GM21528 (cell line): ENCODE results near the gene BRPF1.

Experiments
- ATAC-seq: cut with Tn5 transposase; IDR thresholded peaks from one replicate; pipeline ENCODE4 v1.9.1; 2021; ENCODE audit warnings: mild to moderate bottlenecking, moderate library complexity; ENCODE audit not compliant: unreplicated experiment, low FRiP score

BRPF1 gene

GRCh38 chr3:9703240-9703639, 28.3 kb upstream of the BRPF1 start:
- ATAC-seq = no peak

- ATAC-seq = no peak
These were observed 27.7 kb upstream of the BRPF1 start, which contains the start of gene CPNE9 for GRCh38 chr3:9703736-9704346. Gene CPNE9 (plus strand): TSS chr3:9703833. CDS start chr3:9703997, 164 bp downstream.

- no peak for ATAC-seq
These were observed 26.9 kb upstream of the BRPF1 start for GRCh38 chr3:9704347-9705322.

GRCh38 chr3:9710174-9710739, 21.3 kb upstream of the BRPF1 start:
- ATAC-seq = no peak

GRCh38 chr3:9712415-9712814, 19.1 kb upstream of the BRPF1 start:
- no peak for ATAC-seq

GRCh38 chr3:9713142-9713541, 18.4 kb upstream of the BRPF1 start:
- ATAC-seq = no peak

GRCh38 chr3:9715136-9715535, 16.4 kb upstream of the BRPF1 start:
- no peak for ATAC-seq

- ATAC-seq = no peak
These were observed 15.6 kb upstream of the BRPF1 start for GRCh38 chr3:9715764-9716437.

GRCh38 chr3:9716801-9717555, 14.6 kb upstream of the BRPF1 start:
- ATAC-seq = no peak

GRCh38 chr3:9717563-9717962, 14.0 kb upstream of the BRPF1 start:
- no peak for ATAC-seq

GRCh38 chr3:9718118-9718517, 13.4 kb upstream of the BRPF1 start:
- no peak for ATAC-seq

GRCh38 chr3:9721015-9721699, 10.4 kb upstream of the BRPF1 start:
- ATAC-seq = no peak

GRCh38 chr3:9721700-9722060, 9.9 kb upstream of the BRPF1 start:
- no peak for ATAC-seq

GRCh38 chr3:9725775-9726515, 5.6 kb upstream of the BRPF1 start:
- no peak for ATAC-seq

- no peak for ATAC-seq
These were observed 4.4 kb upstream of the BRPF1 start for GRCh38 chr3:9727041-9727595.

- ATAC-seq = no peak
These were observed 3.8 kb upstream of the BRPF1 start for GRCh38 chr3:9727743-9728142.

GRCh38 chr3:9729419-9729818, 2.1 kb upstream of the BRPF1 start:
- ATAC-seq = no peak

GRCh38 chr3:9730657-9731205, 804 bp upstream of the BRPF1 start:
- ATAC-seq = peak; percentile 49
